Measurements from ENCODE around the gene DYNLT1. TPM values are rescaled to one million over a fixed set of nuclear protein-coding genes. Genes with fewer than 3 reads are reported as not detected.

Gene DYNLT1
- total RNA-seq, 6 experiments from 2014 or later = 163 to 185 (median 170) TPM

DNA sequence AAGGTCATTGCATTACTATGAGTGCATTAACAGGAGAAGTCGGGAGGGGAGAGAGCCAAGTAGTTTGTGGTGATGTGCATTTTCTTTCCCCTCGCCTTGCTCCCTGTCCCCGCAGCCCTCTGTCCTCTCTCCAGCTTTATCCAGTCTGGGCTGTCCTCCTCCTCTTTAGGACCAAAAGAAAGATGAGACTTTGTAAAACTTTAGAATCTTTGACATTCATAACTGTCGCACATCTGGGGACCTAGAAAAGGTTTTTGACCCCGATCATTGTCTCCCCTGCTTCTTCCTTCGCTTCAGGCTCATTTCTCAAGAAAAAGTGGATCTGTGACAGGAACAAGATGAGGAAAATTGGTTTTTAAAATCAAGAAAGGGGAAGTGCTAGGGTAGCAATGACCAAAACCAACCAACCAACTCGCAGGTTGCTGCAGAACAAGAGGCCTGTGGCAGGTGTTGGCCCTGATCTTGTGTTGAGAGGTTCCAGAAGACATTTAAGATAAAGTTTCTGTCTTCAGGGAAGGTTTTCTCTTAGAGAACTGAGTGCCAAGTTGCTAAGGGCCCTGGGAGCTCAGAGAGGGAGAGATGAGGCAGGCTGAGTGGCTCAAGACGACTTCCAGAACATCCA lies 22.9 kb upstream of the DYNLT1 start:
- no peak for DNase-seq
- Mint-ChIP-seq H3K4me1 (ENCODE audit: low read depth) (peaks cover 30% of the 10 kb centered on the region), H3K27ac (no peak overlapping the region), H3K4me3 (no peak overlapping the region), H3K9me3 (no peaks in the 10 kb centered on the region), H3K36me3 (ENCODE audit: low read depth) (no peaks in the 10 kb centered on the region), H3K27me3 (ENCODE audit: insufficient read depth) (no peaks in the 10 kb centered on the region)
- TF ChIP-seq, protein P1, sequence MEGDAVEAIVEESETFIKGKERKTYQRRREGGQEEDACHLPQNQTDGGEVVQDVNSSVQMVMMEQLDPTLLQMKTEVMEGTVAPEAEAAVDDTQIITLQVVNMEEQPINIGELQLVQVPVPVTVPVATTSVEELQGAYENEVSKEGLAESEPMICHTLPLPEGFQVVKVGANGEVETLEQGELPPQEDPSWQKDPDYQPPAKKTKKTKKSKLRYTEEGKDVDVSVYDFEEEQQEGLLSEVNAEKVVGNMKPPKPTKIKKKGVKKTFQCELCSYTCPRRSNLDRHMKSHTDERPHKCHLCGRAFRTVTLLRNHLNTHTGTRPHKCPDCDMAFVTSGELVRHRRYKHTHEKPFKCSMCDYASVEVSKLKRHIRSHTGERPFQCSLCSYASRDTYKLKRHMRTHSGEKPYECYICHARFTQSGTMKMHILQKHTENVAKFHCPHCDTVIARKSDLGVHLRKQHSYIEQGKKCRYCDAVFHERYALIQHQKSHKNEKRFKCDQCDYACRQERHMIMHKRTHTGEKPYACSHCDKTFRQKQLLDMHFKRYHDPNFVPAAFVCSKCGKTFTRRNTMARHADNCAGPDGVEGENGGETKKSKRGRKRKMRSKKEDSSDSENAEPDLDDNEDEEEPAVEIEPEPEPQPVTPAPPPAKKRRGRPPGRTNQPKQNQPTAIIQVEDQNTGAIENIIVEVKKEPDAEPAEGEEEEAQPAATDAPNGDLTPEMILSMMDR (IDR thresholded peaks at IDR 0.05) = no peak

DNA sequence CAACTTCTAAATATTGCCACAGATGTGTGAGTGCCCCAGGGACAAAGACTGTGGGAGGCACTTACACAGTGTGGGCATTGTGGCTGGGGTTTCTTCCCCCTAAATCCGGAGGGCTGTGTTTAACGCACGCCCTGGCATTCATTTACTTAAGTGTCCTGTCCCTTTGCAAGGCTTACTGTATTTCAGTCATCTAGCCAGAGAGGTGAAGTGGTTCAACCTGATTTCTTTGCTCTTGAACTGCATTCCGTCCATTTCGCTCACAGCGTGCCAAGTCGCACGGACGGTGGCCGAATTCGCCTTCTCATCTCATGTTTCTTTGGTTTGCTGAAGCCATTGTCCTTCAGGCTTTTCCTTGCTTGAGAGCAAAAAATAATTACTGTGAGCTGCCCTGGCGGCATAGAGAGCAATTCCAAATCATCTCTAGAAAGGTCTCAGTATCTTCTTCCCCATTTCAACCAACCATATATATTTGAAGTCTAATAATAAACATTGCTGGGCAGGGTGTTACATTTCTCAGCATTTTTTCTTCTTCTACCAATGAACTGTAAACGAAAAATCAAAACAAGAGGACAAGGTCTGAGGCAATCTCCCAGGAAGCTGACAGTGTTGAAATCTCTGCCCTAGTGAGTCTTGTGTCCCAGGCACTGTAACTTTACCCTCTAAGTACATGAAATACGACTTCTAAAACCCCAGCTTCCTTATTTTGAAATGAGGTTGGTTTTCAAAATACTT lies 22.3 kb upstream of the DYNLT1 start:
- H3K27ac Mint-ChIP-seq = no peak overlapping the region
- no peak for DNase-seq
- TF ChIP-seq, protein P1 (IDR thresholded peaks at IDR 0.05) = no peak
- H3K36me3 Mint-ChIP-seq (ENCODE audit: low read depth) = no peaks in the 10 kb centered on the region
- H3K4me3 Mint-ChIP-seq = no peak overlapping the region
- peaks cover 32% of the 10 kb centered on the region for H3K4me1 Mint-ChIP-seq (ENCODE audit: low read depth)
- no peaks in the 10 kb centered on the region for H3K27me3 Mint-ChIP-seq (ENCODE audit: insufficient read depth)
- no peaks in the 10 kb centered on the region for H3K9me3 Mint-ChIP-seq

GRCh38 chr6:158665332-158665731 lies 20.8 kb upstream of the DYNLT1 start:
- peaks cover 32% of the 10 kb centered on the region for H3K4me1 Mint-ChIP-seq (ENCODE audit: low read depth)

GRCh38 chr6:158663625-158664165 lies 19.2 kb upstream of the DYNLT1 start:
- Mint-ChIP-seq H3K4me3 (no peak overlapping the region), H3K4me1 (ENCODE audit: low read depth) (peaks cover 23% of the 10 kb centered on the region)

More at GRCh38 chr6:158665332-158665731, 20.8 kb upstream of the DYNLT1 start:
- Mint-ChIP-seq H3K27ac (no peak overlapping the region), H3K4me3 (no peak overlapping the region), H3K27me3 (ENCODE audit: insufficient read depth) (no peaks in the 10 kb centered on the region), H3K36me3 (ENCODE audit: low read depth) (no peaks in the 10 kb centered on the region), H3K9me3 (no peaks in the 10 kb centered on the region)
- no peak for DNase-seq
- TF ChIP-seq, protein P1 (IDR thresholded peaks at IDR 0.05) = no peak

DNA sequence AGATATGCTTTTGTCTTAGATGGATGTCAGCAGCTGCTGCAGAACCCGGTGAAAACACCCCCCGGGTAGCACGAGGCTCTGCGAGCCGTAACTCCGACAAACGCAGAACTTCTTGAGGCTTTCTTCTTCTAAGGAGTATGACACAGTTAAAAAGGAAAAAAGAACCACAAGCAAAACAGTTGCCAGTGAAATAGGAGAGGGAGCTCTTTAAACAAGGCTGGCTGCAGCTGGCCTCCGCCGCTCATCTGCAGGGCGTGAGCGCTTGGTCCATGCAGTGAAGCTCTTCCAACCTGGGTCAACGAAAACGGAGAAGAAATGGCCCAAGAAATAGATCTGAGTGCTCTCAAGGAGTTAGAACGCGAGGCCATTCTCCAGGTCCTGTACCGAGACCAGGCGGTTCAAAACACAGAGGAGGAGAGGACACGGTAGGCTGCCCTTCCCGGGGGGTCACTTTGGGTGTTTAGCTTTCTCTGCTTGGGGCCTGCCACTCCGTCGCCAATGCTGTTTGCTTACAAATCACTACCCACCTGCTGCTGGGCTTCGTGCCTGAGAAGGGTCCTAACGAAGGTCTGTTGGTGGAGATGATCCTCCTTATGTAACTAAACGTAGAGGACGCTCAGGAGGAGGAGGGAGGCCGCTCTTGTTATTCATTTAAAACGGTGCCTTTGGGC lies 18.5 kb upstream of the DYNLT1 start:
- peak overlapping the region; percentile 72; the same call in 1 of the 2 replicates for H3K4me3 Mint-ChIP-seq
- no peaks in the 10 kb centered on the region for H3K9me3 Mint-ChIP-seq
- H3K27me3 Mint-ChIP-seq (ENCODE audit: insufficient read depth) = no peaks in the 10 kb centered on the region
- H3K4me1 Mint-ChIP-seq (ENCODE audit: low read depth) = peaks cover 19% of the 10 kb centered on the region
- no peak overlapping the region; the same call in 1 of the 2 replicates for H3K27ac Mint-ChIP-seq
- TF ChIP-seq, protein P1 (IDR thresholded peaks at IDR 0.05) = no peak
- no peak for DNase-seq
- no peaks in the 10 kb centered on the region for H3K36me3 Mint-ChIP-seq (ENCODE audit: low read depth)

More at GRCh38 chr6:158663625-158664165, 19.2 kb upstream of the DYNLT1 start:
- no peak for DNase-seq
- Mint-ChIP-seq H3K27me3 (ENCODE audit: insufficient read depth) (no peaks in the 10 kb centered on the region), H3K36me3 (ENCODE audit: low read depth) (no peaks in the 10 kb centered on the region), H3K9me3 (no peaks in the 10 kb centered on the region), H3K27ac (no peak overlapping the region)
- TF ChIP-seq, protein P1 (IDR thresholded peaks at IDR 0.05) = no peak
